Thyroid gland (tissue), 4 donors: ENCODE results near the gene IQGAP2. TPM values are rescaled to one million over a fixed set of nuclear protein-coding genes. Genes with fewer than 3 reads are reported as not detected.
A peak's percentile ranks its signal among the peaks of the same experiment; 100 is the strongest.

Source experiments
- DNase-seq, 2 donors: peaks; one replicate each; pipeline ENCODE4 v3.0.0-alpha.2; 2019
- H3K27ac ChIP-seq, 3 donors: fragments of 200-600 bp; sonication (generic); 1 replicate in 2 of 3; 2 replicates in 1 of 3; pipeline ENCODE4 v1.5.1; 2016 to 2019; ENCODE audit warnings: mild to moderate bottlenecking in 1 of 3, moderate library complexity in 1 of 3
- H3K27me3 ChIP-seq: fragments of 200-600 bp; sonication (generic); one replicate; pipeline ENCODE4 v1.5.1; 2019
- H3K36me3 ChIP-seq, 2 donors: fragments of 200-600 bp; sonication (generic); one replicate each; pipeline ENCODE4 v1.5.1; 2016 to 2019
- H3K4me1 ChIP-seq, 2 donors: fragments of 200-600 bp; sonication (generic); one replicate each; pipeline ENCODE4 v1.5.1; 2017 to 2019
- H3K4me3 ChIP-seq, 3 donors: fragments of 200-600 bp; sonication (generic); replicated peaks in 1 of 3; 1 replicate in 2 of 3; 2 replicates in 1 of 3; pipeline ENCODE4 v1.5.1; 2016; ENCODE audit warnings: mild to moderate bottlenecking in 1 of 3
- H3K9me3 ChIP-seq: fragments of 200-600 bp; sonication (generic); one replicate; pipeline ENCODE4 v1.5.1; 2017
- POLR2A ChIP-seq, 2 donors: fragments of 450-650 bp; IDR thresholded peaks; one replicate each; pipeline ENCODE4 v1.6.1; 2017; ENCODE audit warnings: antibody characterized with exemption in 2 of 2, mild to moderate bottlenecking in 2 of 2, moderate library complexity in 1 of 2
- WGBS, 2 donors: methylation state at CpG; one replicate each; pipeline ENCODE4 v1.1.5; 2017; 5-methylcytosine and 5-hydroxymethylcytosine counted together
- intact Hi-C: fragments of 100-400 bp; cut with DNase I; formaldehyde crosslinking; loops from one replicate; pipeline ENCODE4 v1.15.1; 2023
- total RNA-seq, 4 donors: library from RNA; depleted of rRNA; stranded (reverse); fragments of >200 nt; gene quantifications; one replicate each; pipeline ENCODE4 v1.2.3, GENCODE V29; 2016
- TF ChIP-seq, protein P1 (sequence below), 6 experiments: fragments of 200-600 bp in 3 of 6; fragments of 450-650 bp in 3 of 6; sonication (generic) in 3 of 6; IDR thresholded peaks; one replicate each; pipeline ENCODE4 v1.5.1; 2016 to 2019; ENCODE audit warnings: antibody characterized with exemption in 6 of 6, mild to moderate bottlenecking in 2 of 6, inconsistent platforms in 1 of 6, moderate library complexity in 1 of 6

The IQGAP2 gene
- total RNA-seq, 4 donors from 2014 or later: 55.1 to 85.5 (median 64.0) TPM

DNA sequence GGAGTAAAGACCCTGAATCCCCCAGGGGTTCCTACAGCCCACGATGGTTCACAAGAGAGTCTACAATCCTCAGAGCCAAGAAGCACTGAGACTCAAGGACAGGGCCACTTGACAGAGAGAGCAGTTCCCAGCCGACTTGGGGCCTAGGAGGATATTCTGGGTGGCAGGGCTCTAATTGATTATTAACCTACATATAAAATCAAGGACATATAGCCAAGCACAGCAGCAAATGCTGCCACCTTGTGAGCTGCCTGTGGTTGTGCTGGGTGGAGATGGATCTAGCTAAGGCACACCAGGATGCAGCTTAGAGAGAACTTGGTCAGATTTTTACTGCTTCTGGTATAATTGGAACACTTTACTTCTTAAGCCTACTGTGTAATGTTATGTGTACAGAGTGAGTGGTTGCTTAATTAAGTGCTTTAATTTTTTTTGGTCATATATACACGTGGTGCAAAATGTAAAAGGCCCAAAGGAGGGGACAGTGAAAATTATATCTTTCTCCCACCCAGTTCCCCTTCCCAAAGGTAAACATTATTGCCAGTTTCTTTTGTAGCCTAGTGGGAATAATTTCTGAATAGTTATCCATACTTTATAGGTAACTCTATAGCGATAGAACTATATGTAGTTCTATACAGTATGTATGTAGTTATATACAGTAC is 141.3 kb downstream of the IQGAP2 start:
- H3K36me3 ChIP-seq: no peaks in the 10 kb centered on the region
- DNase-seq: peak; percentile 49 to 50
- H3K27me3 ChIP-seq: no peaks in the 10 kb centered on the region
- peaks cover 20 to 25% of the 10 kb centered on the region in 2 donors for H3K4me1 ChIP-seq
- no peaks in the 10 kb centered on the region for H3K9me3 ChIP-seq
- intact Hi-C loops: no loop called here
- WGBS, 2 donors: 38 to 39% methylated on average over 4 of the region's 4 CpGs
- no peak for TF ChIP-seq POLR2A (IDR thresholded peaks at IDR 0.05)
- TF ChIP-seq, protein P1, sequence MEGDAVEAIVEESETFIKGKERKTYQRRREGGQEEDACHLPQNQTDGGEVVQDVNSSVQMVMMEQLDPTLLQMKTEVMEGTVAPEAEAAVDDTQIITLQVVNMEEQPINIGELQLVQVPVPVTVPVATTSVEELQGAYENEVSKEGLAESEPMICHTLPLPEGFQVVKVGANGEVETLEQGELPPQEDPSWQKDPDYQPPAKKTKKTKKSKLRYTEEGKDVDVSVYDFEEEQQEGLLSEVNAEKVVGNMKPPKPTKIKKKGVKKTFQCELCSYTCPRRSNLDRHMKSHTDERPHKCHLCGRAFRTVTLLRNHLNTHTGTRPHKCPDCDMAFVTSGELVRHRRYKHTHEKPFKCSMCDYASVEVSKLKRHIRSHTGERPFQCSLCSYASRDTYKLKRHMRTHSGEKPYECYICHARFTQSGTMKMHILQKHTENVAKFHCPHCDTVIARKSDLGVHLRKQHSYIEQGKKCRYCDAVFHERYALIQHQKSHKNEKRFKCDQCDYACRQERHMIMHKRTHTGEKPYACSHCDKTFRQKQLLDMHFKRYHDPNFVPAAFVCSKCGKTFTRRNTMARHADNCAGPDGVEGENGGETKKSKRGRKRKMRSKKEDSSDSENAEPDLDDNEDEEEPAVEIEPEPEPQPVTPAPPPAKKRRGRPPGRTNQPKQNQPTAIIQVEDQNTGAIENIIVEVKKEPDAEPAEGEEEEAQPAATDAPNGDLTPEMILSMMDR (IDR thresholded peaks at IDR 0.05): peak in 5 of 6 experiments; percentile 30 to 75 (median 64)
- H3K4me3 ChIP-seq: no peak overlapping the region
- H3K27ac ChIP-seq: peak overlapping the region in 2 of 3 donors; percentile 13 to 14

DNA sequence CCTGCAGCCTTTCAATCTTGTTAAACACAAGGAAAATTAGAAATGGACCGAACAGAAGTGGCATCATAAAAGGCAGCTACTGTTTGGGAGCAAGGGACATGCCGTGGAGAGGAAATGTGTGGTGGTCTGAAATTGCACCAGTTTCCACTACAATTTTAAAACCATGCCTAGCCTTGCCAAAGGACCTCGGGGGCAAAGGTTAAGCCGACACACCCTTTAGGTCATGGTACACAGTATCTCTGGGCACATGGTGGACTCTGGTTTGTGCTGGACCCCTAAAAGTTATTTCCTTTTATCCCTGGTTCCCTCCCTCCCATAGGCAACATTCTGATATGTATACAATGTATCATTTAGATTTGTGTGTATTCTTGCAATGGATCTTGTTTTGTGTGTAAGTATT is 142.1 kb downstream of the IQGAP2 start:
- H3K9me3 ChIP-seq: no peaks in the 10 kb centered on the region
- intact Hi-C loops: no loop called here
- 91 to 92% methylated on average over 4 of the region's 4 CpGs for WGBS, 2 donors
- TF ChIP-seq POLR2A (IDR thresholded peaks at IDR 0.05): no peak
- peaks cover 23 to 32% of the 10 kb centered on the region in 2 donors for H3K4me1 ChIP-seq
- no peaks in the 10 kb centered on the region for H3K36me3 ChIP-seq
- H3K4me3 ChIP-seq: no peak overlapping the region
- no peak overlapping the region for H3K27ac ChIP-seq
- no peaks in the 10 kb centered on the region for H3K27me3 ChIP-seq
- no peak for DNase-seq

DNA sequence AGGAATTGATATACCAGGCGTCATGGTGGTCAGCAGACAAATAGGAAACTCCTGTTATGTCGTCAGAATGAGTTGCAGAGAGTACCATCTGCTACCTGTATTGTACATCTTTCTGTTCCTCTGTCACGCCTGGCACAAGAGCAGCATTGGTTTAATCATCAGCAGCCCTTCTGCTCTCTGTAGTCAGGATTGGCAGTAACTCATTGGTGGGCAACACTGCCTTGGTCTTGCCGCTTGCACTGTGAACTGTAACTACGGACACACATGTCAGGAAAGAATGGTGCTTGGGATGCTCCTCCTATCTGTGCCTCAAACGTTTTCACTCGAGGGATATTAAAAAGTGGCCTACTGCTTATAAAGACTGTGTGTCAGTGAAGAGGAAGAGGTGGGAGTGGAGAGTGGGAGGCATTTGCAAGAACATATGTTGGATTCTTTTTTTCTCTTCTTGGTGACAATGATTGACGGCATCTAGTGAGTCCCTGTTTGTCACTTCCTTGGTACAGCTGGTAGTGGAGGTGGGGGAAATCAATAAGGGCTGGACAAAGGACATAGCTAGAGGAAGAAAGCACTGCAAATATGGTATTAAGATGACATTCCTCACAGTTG is 143.5 kb downstream of the IQGAP2 start:
- peak overlapping the region in 1 of 3 donors; percentile 59 for H3K27ac ChIP-seq

DNA sequence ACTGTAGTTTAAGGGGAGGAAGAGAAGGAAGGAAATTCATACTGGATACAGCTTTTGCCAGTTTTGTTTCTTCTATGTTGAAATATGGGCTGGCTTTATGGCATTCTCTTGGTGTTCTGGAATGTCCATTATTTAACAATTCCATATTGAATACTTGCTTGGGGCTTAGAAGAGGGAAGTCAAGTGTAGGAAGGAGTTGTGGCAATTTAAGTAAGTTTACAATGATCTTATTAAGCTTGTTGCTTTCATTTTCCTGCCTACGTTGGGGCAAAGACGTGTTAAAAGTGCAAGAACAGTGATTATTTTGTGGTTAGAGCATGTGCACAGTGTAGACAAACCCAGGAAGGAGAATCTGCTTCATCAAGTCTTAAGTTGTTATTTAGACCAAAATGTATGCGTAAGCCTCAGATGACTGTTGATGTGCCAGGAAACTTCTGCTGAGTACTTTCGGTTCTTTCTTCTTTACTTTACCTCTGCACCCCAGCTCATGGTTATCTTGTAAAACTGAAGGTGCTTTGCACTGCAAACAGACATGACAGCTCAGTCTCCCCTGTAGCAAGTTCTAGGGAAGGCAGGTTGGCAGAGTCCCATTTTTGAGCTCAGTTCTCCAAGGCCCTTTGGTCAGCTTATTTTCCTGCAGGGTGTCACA is 144.3 kb downstream of the IQGAP2 start:
- intact Hi-C loops: no loop called here
- Histone ChIP-seq H3K27me3 (no peaks in the 10 kb centered on the region), H3K4me3 (no peak overlapping the region), H3K4me1 (peaks cover 23 to 32% of the 10 kb centered on the region in 2 donors), H3K9me3 (no peaks in the 10 kb centered on the region), H3K36me3 (no peaks in the 10 kb centered on the region), H3K27ac (peak overlapping the region in 2 of 3 donors; percentile 17 to 59)
- 33 to 47% methylated on average over 4 of the region's 4 CpGs for WGBS, 2 donors
- TF ChIP-seq, protein P1 (IDR thresholded peaks at IDR 0.05): no peak
- no peak for TF ChIP-seq POLR2A (IDR thresholded peaks at IDR 0.05)
- no peak for DNase-seq

More for the DNA sequence above, 143.5 kb downstream of the IQGAP2 start:
- no peak for TF ChIP-seq POLR2A (IDR thresholded peaks at IDR 0.05)
- TF ChIP-seq, protein P1 (IDR thresholded peaks at IDR 0.05): no peak
- Histone ChIP-seq H3K4me1 (peaks cover 23 to 32% of the 10 kb centered on the region in 2 donors), H3K4me3 (no peak overlapping the region), H3K27me3 (no peaks in the 10 kb centered on the region), H3K9me3 (no peaks in the 10 kb centered on the region), H3K36me3 (no peaks in the 10 kb centered on the region)
- intact Hi-C loops: no loop called here
- DNase-seq: no peak
- 78 to 80% methylated on average over 8 of the region's 8 CpGs for WGBS, 2 donors

DNA sequence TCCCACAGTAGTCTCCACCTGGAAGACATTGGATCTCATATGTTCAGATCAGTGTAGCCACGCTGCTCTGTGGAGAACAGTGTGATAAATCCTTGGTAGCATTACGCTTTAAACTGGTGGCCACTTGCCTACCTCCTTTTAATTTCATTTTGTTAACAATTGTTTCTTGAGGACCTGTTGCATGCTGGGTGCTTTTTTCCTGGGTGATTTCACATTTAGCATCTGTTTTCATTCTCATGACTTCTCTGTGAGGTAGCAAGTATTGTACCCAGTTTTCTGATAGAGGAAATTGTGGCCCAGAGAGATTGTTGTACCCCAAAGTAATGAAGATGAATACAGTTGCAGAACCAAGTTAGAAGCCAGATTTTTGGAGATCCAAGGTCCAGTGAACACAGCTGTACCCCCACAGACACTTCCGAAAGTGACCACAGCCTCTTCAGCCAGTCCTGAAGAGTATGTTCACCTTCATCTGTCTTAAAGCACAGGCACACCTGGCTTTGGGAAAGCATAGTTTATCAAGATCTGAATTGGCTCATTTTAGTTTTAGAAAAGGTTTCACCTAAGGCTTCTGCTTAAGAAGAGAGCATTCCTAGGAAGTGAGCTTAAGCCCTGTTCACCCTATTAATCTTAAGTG is 144.9 kb downstream of the IQGAP2 start:
- peak overlapping the region in 2 of 3 donors; percentile 17 to 59 for H3K27ac ChIP-seq
- intact Hi-C loops: no loop called here

More for the DNA sequence above, 144.9 kb downstream of the IQGAP2 start:
- Histone ChIP-seq H3K36me3 (no peaks in the 10 kb centered on the region), H3K27me3 (no peaks in the 10 kb centered on the region), H3K9me3 (no peaks in the 10 kb centered on the region), H3K4me3 (no peak overlapping the region), H3K4me1 (peaks cover 23 to 32% of the 10 kb centered on the region in 2 donors)
- TF ChIP-seq POLR2A (IDR thresholded peaks at IDR 0.05): no peak
- TF ChIP-seq, protein P1 (IDR thresholded peaks at IDR 0.05): no peak
- 71 to 75% methylated on average over 3 of the region's 3 CpGs for WGBS, 2 donors
- DNase-seq: no peak
